ENCODE results near the gene FBXW12. TPM values are rescaled to one million over a fixed set of nuclear protein-coding genes. Genes with fewer than 3 reads are reported as not detected.

Gene FBXW12
- total and polyA plus RNA-seq, 5 donors from 2014 or later: not detected

- Histone ChIP-seq H3K4me3 (ENCODE audit: low read depth, low read length) (no peak overlapping the region), H3K27me3 (ENCODE audit: control insufficient read depth, insufficient read depth, low read length) (no peaks in the 10 kb centered on the region), H3K27ac (ENCODE audit: insufficient read depth, low read length, poor library complexity, severe bottlenecking) (no peak overlapping the region), H3K4me1 (ENCODE audit: control insufficient read depth, insufficient read depth, low read length, poor library complexity, severe bottlenecking) (no peaks in the 10 kb centered on the region), H3K36me3 (ENCODE audit: control insufficient read depth, insufficient read depth, low read length) (no peaks in the 10 kb centered on the region), H3K9me3 (ENCODE audit: control insufficient read depth in 2 of 2, low read length in 2 of 2) (no peaks in the 10 kb centered on the region)
- H3K4me1 Mint-ChIP-seq: peaks cover 0 to 4% (median 0%) of the 10 kb centered on the region in 4 donors
- H3K4me3 Mint-ChIP-seq: no peak overlapping the region
- DNase-seq (no peak), ATAC-seq (ENCODE audit: low read depth in 2 of 2) (no peak)
- H3K27me3 Mint-ChIP-seq: peaks cover 10% of the 10 kb centered on the region
- H3K27ac Mint-ChIP-seq: no peak overlapping the region
- H3K36me3 Mint-ChIP-seq: no peaks in the 10 kb centered on the region
- H3K9me3 Mint-ChIP-seq: peaks cover 0 to 1% (median 0%) of the 10 kb centered on the region in 7 donors
Measured at GRCh38 chr3:48402281-48402732, 30.3 kb downstream of the FBXW12 start.

DNA sequence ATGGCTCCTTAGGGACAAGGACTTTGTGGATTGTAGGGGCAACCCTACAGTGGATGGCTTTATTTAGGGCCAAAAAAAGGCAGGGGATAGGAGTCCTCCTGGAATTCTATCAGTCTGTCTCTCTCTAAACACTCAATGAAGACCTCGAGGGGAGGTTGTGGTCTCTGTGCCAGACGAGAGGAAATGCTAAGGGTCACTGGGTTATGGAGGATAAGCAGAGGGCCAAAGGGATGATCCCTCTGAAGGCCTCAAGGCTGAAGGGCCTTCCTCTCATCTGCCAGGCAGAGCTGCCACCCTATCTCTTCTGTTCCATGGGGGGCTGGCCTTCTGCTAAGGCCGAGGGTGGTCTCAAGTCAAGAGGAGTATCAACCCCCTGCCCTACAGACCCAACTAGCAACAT, 30.9 kb downstream of the FBXW12 start:
- Histone ChIP-seq H3K9me3 (ENCODE audit: control insufficient read depth in 2 of 2, low read length in 2 of 2) (no peaks in the 10 kb centered on the region), H3K36me3 (ENCODE audit: control insufficient read depth, insufficient read depth, low read length) (no peaks in the 10 kb centered on the region), H3K4me3 (ENCODE audit: low read depth, low read length) (no peak overlapping the region), H3K27ac (ENCODE audit: insufficient read depth, low read length, poor library complexity, severe bottlenecking) (no peak overlapping the region), H3K4me1 (ENCODE audit: control insufficient read depth, insufficient read depth, low read length, poor library complexity, severe bottlenecking) (no peaks in the 10 kb centered on the region), H3K27me3 (ENCODE audit: control insufficient read depth, insufficient read depth, low read length) (no peaks in the 10 kb centered on the region)
- no peak overlapping the region for H3K27ac Mint-ChIP-seq
- no peak overlapping the region for H3K4me3 Mint-ChIP-seq
- H3K9me3 Mint-ChIP-seq: peaks cover 0 to 1% (median 0%) of the 10 kb centered on the region in 7 donors
- ATAC-seq (ENCODE audit: low read depth in 2 of 2) (no peak), DNase-seq (no peak)
- H3K36me3 Mint-ChIP-seq: no peaks in the 10 kb centered on the region
- H3K27me3 Mint-ChIP-seq: peaks cover 9% of the 10 kb centered on the region
- peaks cover 0 to 4% (median 0%) of the 10 kb centered on the region in 4 donors for H3K4me1 Mint-ChIP-seq

GRCh38 chr3:48403533-48404439, 31.8 kb downstream of the FBXW12 start:
- Mint-ChIP-seq H3K36me3 (no peaks in the 10 kb centered on the region), H3K27ac (no peak overlapping the region), H3K4me3 (no peak overlapping the region), H3K9me3 (peaks cover 0 to 1% (median 0%) of the 10 kb centered on the region in 7 donors), H3K4me1 (peaks cover 0 to 4% (median 0%) of the 10 kb centered on the region in 4 donors), H3K27me3 (peaks cover 9% of the 10 kb centered on the region)
- ATAC-seq (ENCODE audit: low read depth in 2 of 2) (no peak), DNase-seq (no peak)
- H3K27ac ChIP-seq (ENCODE audit: insufficient read depth, low read length, poor library complexity, severe bottlenecking): no peak overlapping the region
- H3K9me3 ChIP-seq (ENCODE audit: control insufficient read depth in 2 of 2, low read length in 2 of 2): no peaks in the 10 kb centered on the region
- H3K27me3 ChIP-seq (ENCODE audit: control insufficient read depth, insufficient read depth, low read length): no peaks in the 10 kb centered on the region
- no peaks in the 10 kb centered on the region for H3K36me3 ChIP-seq (ENCODE audit: control insufficient read depth, insufficient read depth, low read length)
- no peak overlapping the region for H3K4me3 ChIP-seq (ENCODE audit: low read depth, low read length)
- no peaks in the 10 kb centered on the region for H3K4me1 ChIP-seq (ENCODE audit: control insufficient read depth, insufficient read depth, low read length, poor library complexity, severe bottlenecking)

DNA sequence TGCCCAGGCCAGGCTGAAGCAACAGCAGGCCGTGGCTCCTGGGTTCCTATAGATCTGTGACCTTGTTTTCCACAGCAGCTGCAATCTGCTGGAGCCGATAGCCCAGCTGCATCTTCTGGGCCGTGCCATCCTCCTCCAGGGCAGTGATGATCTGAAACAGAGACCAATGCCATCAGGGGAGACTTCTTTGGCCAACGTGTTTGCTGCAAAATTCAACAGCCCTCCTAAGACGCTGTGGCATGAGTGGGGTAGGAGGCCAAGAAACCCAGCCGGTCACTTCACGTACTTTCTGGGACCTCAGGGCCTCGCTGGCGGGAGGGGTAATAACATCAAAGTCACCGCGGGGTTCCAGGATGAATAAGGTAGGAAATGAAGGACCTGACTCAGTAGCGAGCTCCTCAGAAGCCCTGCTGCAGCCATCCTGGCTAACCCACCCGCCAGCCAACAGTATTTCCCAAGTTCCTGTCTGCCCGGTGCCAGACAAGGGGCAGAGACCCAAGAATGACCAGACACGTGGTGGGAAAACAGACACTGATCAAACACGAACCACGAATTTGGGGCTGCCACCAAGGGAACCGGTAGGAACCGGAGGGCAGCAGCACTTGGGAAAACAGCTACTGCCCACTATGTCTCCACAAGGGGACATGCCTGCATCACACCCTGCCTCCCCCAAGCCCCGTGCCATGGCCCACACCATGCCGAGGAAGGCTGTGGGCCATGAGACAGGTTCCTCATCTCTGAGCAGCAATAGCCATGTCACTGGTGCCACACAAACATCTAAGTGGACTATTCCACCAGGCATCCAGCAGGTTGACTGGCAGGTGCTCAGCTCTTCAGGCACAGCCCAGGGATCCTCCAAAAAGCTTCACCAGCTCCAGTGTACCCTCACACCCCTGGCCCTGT, 32.7 kb downstream of the FBXW12 start:
- no peak overlapping the region for H3K27ac ChIP-seq (ENCODE audit: insufficient read depth, low read length, poor library complexity, severe bottlenecking)

DNA sequence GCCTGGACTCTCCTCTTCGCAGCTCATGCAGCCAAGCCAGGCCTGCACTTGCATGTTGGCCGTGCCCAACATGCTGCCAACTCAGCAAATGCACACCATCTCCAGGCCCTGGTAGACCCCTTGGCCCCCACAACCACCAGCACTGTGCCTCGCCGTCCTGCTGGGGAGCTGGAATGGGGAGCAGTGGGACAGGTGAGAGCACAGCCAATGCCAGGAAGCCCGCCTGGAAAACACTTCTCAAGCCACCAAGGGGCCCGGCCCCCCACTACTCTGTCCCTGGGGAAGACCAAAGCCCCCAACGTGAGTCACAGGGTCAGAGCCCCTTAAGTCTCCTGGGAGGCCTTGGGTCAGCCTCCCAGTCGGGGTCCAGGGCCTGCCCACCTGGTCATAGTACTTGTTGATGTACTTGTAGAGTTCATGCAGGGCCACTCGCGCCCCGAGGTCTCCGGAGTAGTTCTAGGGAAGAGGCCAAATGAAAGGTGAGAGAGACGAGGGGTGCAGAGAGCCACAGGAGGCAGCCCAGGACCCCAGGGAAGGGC, 33.4 kb downstream of the FBXW12 start:
- no peak overlapping the region for H3K27ac Mint-ChIP-seq

More for the DNA sequence above, 32.7 kb downstream of the FBXW12 start:
- Mint-ChIP-seq H3K4me1 (peaks cover 0 to 4% (median 0%) of the 10 kb centered on the region in 4 donors), H3K27ac (no peak overlapping the region), H3K4me3 (no peak overlapping the region), H3K9me3 (peaks cover 0 to 1% (median 0%) of the 10 kb centered on the region in 7 donors), H3K27me3 (peaks cover 9% of the 10 kb centered on the region), H3K36me3 (no peaks in the 10 kb centered on the region)
- Histone ChIP-seq H3K4me3 (ENCODE audit: low read depth, low read length) (no peak overlapping the region), H3K4me1 (ENCODE audit: control insufficient read depth, insufficient read depth, low read length, poor library complexity, severe bottlenecking) (no peaks in the 10 kb centered on the region), H3K9me3 (ENCODE audit: control insufficient read depth in 2 of 2, low read length in 2 of 2) (no peaks in the 10 kb centered on the region), H3K36me3 (ENCODE audit: control insufficient read depth, insufficient read depth, low read length) (no peaks in the 10 kb centered on the region), H3K27me3 (ENCODE audit: control insufficient read depth, insufficient read depth, low read length) (no peaks in the 10 kb centered on the region)
- ATAC-seq (ENCODE audit: low read depth in 2 of 2) (no peak), DNase-seq (no peak)

GRCh38 chr3:48405971-48406370, 34.0 kb downstream of the FBXW12 start:
- H3K36me3 Mint-ChIP-seq: no peaks in the 10 kb centered on the region
- H3K27me3 Mint-ChIP-seq: peaks cover 4% of the 10 kb centered on the region
- no peaks in the 10 kb centered on the region for H3K27me3 ChIP-seq (ENCODE audit: control insufficient read depth, insufficient read depth, low read length)
- no peaks in the 10 kb centered on the region for H3K9me3 Mint-ChIP-seq
- no peak for ATAC-seq (ENCODE audit: low read depth in 2 of 2)
- H3K4me1 Mint-ChIP-seq: peaks cover 0 to 1% (median 0%) of the 10 kb centered on the region in 4 donors
- H3K4me1 ChIP-seq (ENCODE audit: control insufficient read depth, insufficient read depth, low read length, poor library complexity, severe bottlenecking): no peaks in the 10 kb centered on the region
- no peak overlapping the region for H3K4me3 Mint-ChIP-seq
- H3K4me3 ChIP-seq (ENCODE audit: low read depth, low read length): no peak overlapping the region
- H3K36me3 ChIP-seq (ENCODE audit: control insufficient read depth, insufficient read depth, low read length): no peaks in the 10 kb centered on the region
- no peak overlapping the region for H3K27ac ChIP-seq (ENCODE audit: insufficient read depth, low read length, poor library complexity, severe bottlenecking)
- no peaks in the 10 kb centered on the region for H3K9me3 ChIP-seq (ENCODE audit: control insufficient read depth in 2 of 2, low read length in 2 of 2)
- H3K27ac Mint-ChIP-seq: peak overlapping the region in 1 of 3 donors; percentile 29
- no peak for DNase-seq

More for the DNA sequence above, 33.4 kb downstream of the FBXW12 start:
- Histone ChIP-seq H3K4me1 (ENCODE audit: control insufficient read depth, insufficient read depth, low read length, poor library complexity, severe bottlenecking) (no peaks in the 10 kb centered on the region), H3K27ac (ENCODE audit: insufficient read depth, low read length, poor library complexity, severe bottlenecking) (no peak overlapping the region), H3K4me3 (ENCODE audit: low read depth, low read length) (no peak overlapping the region), H3K36me3 (ENCODE audit: control insufficient read depth, insufficient read depth, low read length) (no peaks in the 10 kb centered on the region), H3K9me3 (ENCODE audit: control insufficient read depth in 2 of 2, low read length in 2 of 2) (no peaks in the 10 kb centered on the region), H3K27me3 (ENCODE audit: control insufficient read depth, insufficient read depth, low read length) (no peaks in the 10 kb centered on the region)
- Mint-ChIP-seq H3K27me3 (peaks cover 9% of the 10 kb centered on the region), H3K4me1 (peaks cover 0 to 4% (median 0%) of the 10 kb centered on the region in 4 donors), H3K4me3 (no peak overlapping the region), H3K9me3 (no peaks in the 10 kb centered on the region), H3K36me3 (no peaks in the 10 kb centered on the region)
- ATAC-seq (ENCODE audit: low read depth in 2 of 2) (no peak), DNase-seq (no peak)
